ENCODE data around the gene KMT2C. TPM values are rescaled to one million over a fixed set of nuclear protein-coding genes. Genes with fewer than 3 reads are reported as not detected.
"Not testable (repeated sequence)": the region's sequence is repeated elsewhere in the genome, so short reads cannot be mapped to it uniquely, and the experiment has no call there.

KMT2C gene
- total RNA-seq, 1 donor, result 39.7 TPM

DNA sequence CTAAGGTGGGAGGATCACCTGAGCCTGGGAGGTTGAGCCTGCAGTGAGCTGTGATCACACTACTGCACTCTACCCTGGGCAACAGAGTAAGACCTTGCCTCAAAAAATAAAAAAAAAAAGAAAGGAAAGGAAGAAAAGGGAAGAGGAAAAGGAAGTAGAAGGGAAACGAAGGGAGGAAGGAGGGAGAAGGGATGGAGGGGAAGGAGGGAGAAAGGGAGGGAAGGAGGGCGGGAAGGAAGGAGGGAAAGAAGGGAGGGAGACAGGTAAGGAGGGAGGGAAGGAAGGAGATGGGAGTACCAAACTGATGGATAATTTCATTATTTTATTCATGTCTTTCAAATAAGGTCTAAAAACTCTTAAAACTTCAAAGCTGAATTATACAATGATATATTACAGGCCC lies 106.3 kb downstream of the KMT2C start:
- DNase-seq (ENCODE audit: low read depth), result no peak
- TF ChIP-seq, protein P1, sequence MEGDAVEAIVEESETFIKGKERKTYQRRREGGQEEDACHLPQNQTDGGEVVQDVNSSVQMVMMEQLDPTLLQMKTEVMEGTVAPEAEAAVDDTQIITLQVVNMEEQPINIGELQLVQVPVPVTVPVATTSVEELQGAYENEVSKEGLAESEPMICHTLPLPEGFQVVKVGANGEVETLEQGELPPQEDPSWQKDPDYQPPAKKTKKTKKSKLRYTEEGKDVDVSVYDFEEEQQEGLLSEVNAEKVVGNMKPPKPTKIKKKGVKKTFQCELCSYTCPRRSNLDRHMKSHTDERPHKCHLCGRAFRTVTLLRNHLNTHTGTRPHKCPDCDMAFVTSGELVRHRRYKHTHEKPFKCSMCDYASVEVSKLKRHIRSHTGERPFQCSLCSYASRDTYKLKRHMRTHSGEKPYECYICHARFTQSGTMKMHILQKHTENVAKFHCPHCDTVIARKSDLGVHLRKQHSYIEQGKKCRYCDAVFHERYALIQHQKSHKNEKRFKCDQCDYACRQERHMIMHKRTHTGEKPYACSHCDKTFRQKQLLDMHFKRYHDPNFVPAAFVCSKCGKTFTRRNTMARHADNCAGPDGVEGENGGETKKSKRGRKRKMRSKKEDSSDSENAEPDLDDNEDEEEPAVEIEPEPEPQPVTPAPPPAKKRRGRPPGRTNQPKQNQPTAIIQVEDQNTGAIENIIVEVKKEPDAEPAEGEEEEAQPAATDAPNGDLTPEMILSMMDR (IDR thresholded peaks at IDR 0.05; ENCODE audit: insufficient read depth, low read depth, low read length), result no peak
- no peak overlapping the region for H3K4me3 ChIP-seq (ENCODE audit: low read depth, low read length)

DNA sequence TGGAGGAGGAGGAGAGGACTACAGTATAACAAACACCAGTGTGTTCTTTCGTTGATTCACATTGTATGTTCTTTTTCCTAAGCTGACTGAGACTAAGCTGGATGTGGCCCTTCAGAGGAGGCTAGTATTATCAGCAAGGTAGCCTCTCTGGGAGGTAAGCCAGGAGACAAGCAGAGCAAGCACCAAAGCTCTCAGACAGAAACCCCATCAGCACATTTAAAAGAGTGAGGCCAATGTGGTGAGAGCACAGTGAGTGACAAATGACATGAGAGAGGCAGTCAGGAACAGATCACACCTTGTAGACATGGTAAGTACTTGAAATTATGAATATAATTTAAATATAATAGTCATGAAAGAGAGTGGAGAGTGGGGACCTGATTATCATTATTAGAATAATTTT lies 107.6 kb downstream of the KMT2C start:
- no peak overlapping the region for H3K4me3 ChIP-seq (ENCODE audit: low read depth, low read length)
- no peak for DNase-seq (ENCODE audit: low read depth)
- TF ChIP-seq, protein P1 (IDR thresholded peaks at IDR 0.05; ENCODE audit: insufficient read depth, low read depth, low read length), result no peak

DNA sequence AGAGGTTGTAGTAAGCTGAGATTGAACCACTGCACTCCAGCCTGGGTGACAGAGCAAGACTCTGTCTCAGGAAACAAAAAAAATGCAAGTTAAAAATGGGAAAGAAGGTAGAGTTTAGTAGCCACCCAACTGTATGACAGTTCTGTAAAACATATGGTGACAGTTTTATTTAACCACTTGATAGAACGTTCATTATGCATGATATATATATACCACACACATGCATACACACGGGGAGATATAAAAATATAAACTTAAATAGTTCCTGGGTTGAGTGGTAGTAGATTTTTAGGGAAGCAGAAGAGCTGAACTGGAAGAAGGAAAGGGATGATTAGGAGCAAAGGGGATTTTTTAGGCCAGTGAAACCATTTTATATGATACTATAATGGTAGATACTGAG lies 120.0 kb downstream of the KMT2C start:
- TF ChIP-seq, protein P1 (IDR thresholded peaks at IDR 0.05; ENCODE audit: insufficient read depth, low read depth, low read length), result no peak
- no peak for DNase-seq (ENCODE audit: low read depth)
- H3K4me3 ChIP-seq (ENCODE audit: low read depth, low read length), result no peak overlapping the region

DNA sequence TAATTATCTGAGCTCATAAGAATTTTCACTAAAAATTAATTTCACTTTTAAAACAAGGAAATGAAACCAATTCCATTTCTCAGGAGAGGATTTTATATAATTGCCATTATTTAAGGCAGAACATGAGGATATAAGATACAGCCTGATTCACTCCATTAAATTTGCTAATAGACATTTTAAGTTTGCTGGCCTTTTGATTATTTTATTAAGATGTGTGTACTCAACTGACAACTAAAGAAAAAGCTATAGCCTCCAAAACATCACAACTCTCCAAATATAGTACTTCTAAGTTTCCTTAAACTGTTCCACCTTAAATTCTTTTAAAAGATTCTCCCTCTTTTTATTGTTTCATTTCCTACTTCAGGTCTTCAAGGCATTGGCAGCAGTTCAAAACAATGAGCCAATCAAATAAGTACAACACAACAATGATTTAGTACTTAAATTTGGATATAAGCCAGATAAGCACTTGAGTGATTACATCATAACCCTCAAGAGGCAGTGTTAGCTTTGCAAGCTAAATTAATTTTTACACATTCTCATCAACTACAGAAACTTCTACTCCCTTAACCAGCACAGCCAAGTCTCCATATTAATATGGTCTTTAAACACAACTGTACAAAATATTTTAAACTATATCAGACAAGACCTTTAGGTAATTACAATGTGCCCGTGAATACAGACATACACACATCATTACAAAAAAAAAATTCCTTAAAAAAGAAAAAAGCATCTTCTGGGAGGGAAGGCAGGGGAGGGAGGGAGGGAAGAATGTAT lies 121.8 kb downstream of the KMT2C start:
- H3K4me3 ChIP-seq (ENCODE audit: low read depth, low read length), result no peak overlapping the region
- peak; percentile 85 for DNase-seq (ENCODE audit: low read depth)
- TF ChIP-seq, protein P1 (IDR thresholded peaks at IDR 0.05; ENCODE audit: insufficient read depth, low read depth, low read length), result no peak

DNA sequence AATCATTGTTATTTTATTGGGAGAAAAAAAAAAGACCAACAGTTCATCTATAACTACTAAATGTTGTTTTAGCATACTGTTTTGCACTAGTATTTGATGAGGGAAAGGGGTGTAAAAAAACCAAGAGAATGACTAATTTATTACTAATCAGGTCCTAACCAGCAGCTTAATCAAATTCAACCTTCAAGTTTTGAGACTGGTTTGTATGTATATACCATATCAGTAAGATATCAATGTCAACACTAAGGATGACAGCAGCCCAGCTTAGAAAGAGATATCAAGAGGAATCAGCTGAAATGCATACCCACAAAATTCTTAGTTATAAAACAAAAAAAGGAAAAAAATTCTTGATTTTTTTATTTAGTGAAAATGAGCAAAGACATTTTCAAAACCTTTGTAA lies 122.6 kb downstream of the KMT2C start:
- DNase-seq (ENCODE audit: low read depth), result no peak
- TF ChIP-seq, protein P1 (IDR thresholded peaks at IDR 0.05; ENCODE audit: insufficient read depth, low read depth, low read length), result no peak
- no peak overlapping the region for H3K4me3 ChIP-seq (ENCODE audit: low read depth, low read length)

GRCh38 chr7:152312316-152312715 lies 123.5 kb downstream of the KMT2C start:
- no peak overlapping the region for H3K4me3 ChIP-seq (ENCODE audit: low read depth, low read length)
- DNase-seq (ENCODE audit: low read depth), result peak; percentile 62
- TF ChIP-seq, protein P1 (IDR thresholded peaks at IDR 0.05; ENCODE audit: insufficient read depth, low read depth, low read length), result no peak

GRCh38 chr7:152307902-152308301 lies 127.9 kb downstream of the KMT2C start:
- H3K4me3 ChIP-seq (ENCODE audit: low read depth, low read length), result no peak overlapping the region
- DNase-seq (ENCODE audit: low read depth), result no peak
- TF ChIP-seq, protein P1 (IDR thresholded peaks at IDR 0.05; ENCODE audit: insufficient read depth, low read depth, low read length), result no peak

DNA sequence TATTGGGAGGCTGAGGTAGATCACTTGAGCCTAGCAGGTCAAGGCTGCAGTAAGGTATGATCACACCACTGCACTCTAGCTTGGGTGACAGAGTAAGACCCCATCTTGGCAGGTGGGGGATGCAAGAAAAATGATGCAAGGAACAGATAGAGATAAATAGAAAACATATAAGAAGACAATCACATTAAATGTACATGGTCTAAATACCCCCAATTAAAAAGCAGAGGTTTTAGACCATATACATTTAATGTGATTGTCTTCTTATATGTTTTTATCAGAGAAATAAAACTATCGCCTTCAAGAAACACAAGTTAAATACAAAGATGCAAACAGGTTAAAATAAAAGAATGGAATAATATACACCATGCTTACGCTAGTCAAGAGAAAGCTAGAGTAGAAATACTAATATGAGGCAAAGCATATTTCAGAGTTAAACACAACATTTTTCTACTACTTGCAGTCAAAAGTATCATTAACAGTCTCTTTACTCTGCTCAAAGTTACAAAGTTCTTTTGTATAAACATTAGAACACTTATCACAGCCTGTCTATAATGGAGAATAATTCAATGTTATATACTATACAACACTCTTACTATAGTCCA lies 136.2 kb downstream of the KMT2C start:
- DNase-seq (ENCODE audit: low read depth); H3K4me3 ChIP-seq (ENCODE audit: low read depth, low read length): not testable (repeated sequence)
